Heart left ventricle (tissue), 16 donors: ENCODE data around the gene ZNF343. TPM values are rescaled to one million over a fixed set of nuclear protein-coding genes. Genes with fewer than 3 reads are reported as not detected.
"Not testable (repeated sequence)": the region's sequence is repeated elsewhere in the genome, so short reads cannot be mapped to it uniquely, and the experiment has no call there.

Source experiments
- ATAC-seq, 4 donors: fragments of 200-7000 bp; cut with Tn5 transposase; one replicate each; pipeline ENCODE4 v1.9.1; 2020 to 2022; ENCODE audit warnings: moderate library complexity in 4 of 4, mild to moderate bottlenecking in 3 of 4, moderate number of reproducible peaks in 1 of 4
- DNase-seq, 5 donors: peaks; one replicate each; pipeline ENCODE4 v3.0.0-alpha.2; 2020
- H3K27ac ChIP-seq, 12 donors: fragments of 200-600 bp; sonication (generic) in 4 of 12; one replicate each; pipeline versions ENCODE4 v1.5.0 to v1.8.0; 2016 to 2022; ENCODE audit warnings: mild to moderate bottlenecking in 2 of 12
- H3K27me3 ChIP-seq, 9 donors: fragments of 200-600 bp; sonication (generic) in 2 of 9; one replicate each; pipeline versions ENCODE4 v1.5.1 to v1.8.0; 2016 to 2022; ENCODE audit warnings: mild to moderate bottlenecking in 3 of 9
- H3K36me3 ChIP-seq, 9 donors: fragments of 200-600 bp; sonication (generic) in 2 of 9; one replicate each; pipeline versions ENCODE4 v1.5.0 to v1.8.0; 2018 to 2022; ENCODE audit warnings: mild to moderate bottlenecking in 2 of 9
- H3K4me1 ChIP-seq, 12 donors: fragments of 200-600 bp; sonication (generic) in 4 of 12; one replicate each; pipeline versions ENCODE4 v1.5.0 to v1.8.0; 2016 to 2022; ENCODE audit warnings: mild to moderate bottlenecking in 3 of 12
- H3K4me3 ChIP-seq, 12 donors: fragments of 200-600 bp; sonication (generic) in 4 of 12; one replicate each; pipeline versions ENCODE4 v1.5.0 to v1.8.0; 2017 to 2022; ENCODE audit warnings: mild to moderate bottlenecking in 9 of 12, moderate library complexity in 4 of 12
- H3K9me3 ChIP-seq, 12 donors: fragments of 200-600 bp; sonication (generic) in 4 of 12; one replicate each; pipeline versions ENCODE4 v1.5.0 to v1.8.0; 2016 to 2022; ENCODE audit warnings: mild to moderate bottlenecking in 1 of 12
- POLR2A ChIP-seq, 2 donors: fragments of 450-650 bp; IDR thresholded peaks; one replicate each; pipeline ENCODE4 v1.6.1; 2017; ENCODE audit warnings: antibody characterized with exemption in 2 of 2, mild to moderate bottlenecking in 2 of 2, moderate library complexity in 2 of 2
- WGBS, 4 donors: extraction: QIAGEN DNeasy Blood & Tissue Kit in 2 of 4; methylation state at CpG; one replicate each; pipeline versions ENCODE4 v1.1.5 to v1.1.7; 2013 to 2018; 5-methylcytosine and 5-hydroxymethylcytosine counted together
- intact Hi-C, 10 donors: fragments of 100-400 bp; cut with DNase I; formaldehyde crosslinking; loops; one replicate each; pipeline versions ENCODE4 v1.11.1 to v1.14.2; 2022
- polyA plus RNA-seq, 2 donors: library from polyadenylated mRNA; stranded (reverse); fragments of 200-250 nt; gene quantifications; one replicate each; pipeline ENCODE4 v1.2.3, GENCODE V29; 2013
- total RNA-seq, 9 donors: library from RNA; depleted of rRNA in 2 of 9; stranded (reverse); fragments of >200 nt in 2 of 9; fragmentation: NEBNext Ultra II Directional in 3 of 9; extraction: Animal tissue kit (Norgen Biotek cat#: 25700) in 3 of 9; gene quantifications; one replicate each; pipeline versions ENCODE4 v1.1.0 to v1.2.4, GENCODE V29; 2016 to 2023
- TF ChIP-seq, protein P1 (sequence below), 12 donors: fragments of 200-600 bp; sonication (generic) in 4 of 12; IDR thresholded peaks; one replicate each; pipeline versions ENCODE4 v1.5.0 to v1.8.0; 2018 to 2022; ENCODE audit warnings: antibody characterized with exemption in 12 of 12, mild to moderate bottlenecking in 5 of 12
- donor health status: ischemic (EF 13 %, LVEDD 7.1; RV severe dilation, severe dysfunction).
- donor health status: healthy with polysubstance abuse.
- donor health status: DM: no; HTN: yes; CAD: no.
- donor health status: DM: no; HTN: no; CAD: no.
- donor health status: ischemic (EF 25% LVEDD 6.9; RV normal size, moderate dysfunction).
- donor health status: ischemic (EF 25% LVEDD 5.7; RV mildly dilated, moderate dysfunction).
- donor health status: healthy.
- donor health status: DM: yes; HTN: yes; CAD: no.
- donor health status: ischemic (EF 35%, LVEDD 5.7; RV mildly dilated, moderate dysfunction).
- donor health status: nonischemic (EF 11% LVEDD 7.7; RV severe dilation, severe dysfunction).
- donor health status: DM: yes; HTN: yes; CAD: no.
- donor health status: PGD.
- donor health status: ischemic (EF 29% LVEDD 5.4; RV normal size, mild dysfunction).
- donor health status: nonischemic (EF 23%, LVEDD 6.1; RV moderate dilation, normal function).

The ZNF343 gene
- total and polyA plus RNA-seq, 11 donors, result 2.6 to 8.6 (median 5.4) TPM

DNA sequence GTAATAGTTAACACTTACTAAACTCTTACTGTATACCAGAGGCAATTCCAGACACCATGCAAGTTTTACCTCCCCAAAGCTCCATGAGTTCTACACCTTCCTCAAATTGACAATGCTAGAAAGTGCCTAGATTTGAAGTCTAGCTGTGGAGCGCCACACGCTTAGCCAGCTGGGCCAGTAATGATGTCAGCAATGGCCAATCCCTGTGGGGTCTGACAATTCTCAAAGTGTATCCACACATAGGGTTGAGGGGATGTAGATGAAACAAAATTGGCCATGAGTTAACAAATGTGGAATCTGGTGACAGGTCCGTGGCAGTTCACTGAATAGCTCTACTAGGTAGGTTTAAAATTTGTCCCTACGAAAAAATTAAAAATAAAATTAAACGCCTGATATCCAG lies 1.3 kb downstream of the ZNF343 start:
- intact Hi-C loops, result loop anchor here in 2 of 10 donors (5.0 kb wide), 1 partner anchor 35 kb away; the partner anchor contains the start of gene SNRPB (in 2 of the 2)
- Histone ChIP-seq H3K9me3 (no peaks in the 10 kb centered on the region), H3K4me3 (peak overlapping the region in 9 of 12 donors; percentile 65 to 89 (median 79)), H3K4me1 (peaks cover 0 to 18% (median 15%) of the 10 kb centered on the region in 12 donors), H3K27ac (peak overlapping the region in 4 of 12 donors; percentile 85 to 95 (median 92)), H3K27me3 (no peaks in the 10 kb centered on the region), H3K36me3 (no peaks in the 10 kb centered on the region)
- ATAC-seq (peak in 1 of 4 donors; percentile 26), DNase-seq (no peak)
- TF ChIP-seq POLR2A (IDR thresholded peaks at IDR 0.05), result no peak
- TF ChIP-seq, protein P1, sequence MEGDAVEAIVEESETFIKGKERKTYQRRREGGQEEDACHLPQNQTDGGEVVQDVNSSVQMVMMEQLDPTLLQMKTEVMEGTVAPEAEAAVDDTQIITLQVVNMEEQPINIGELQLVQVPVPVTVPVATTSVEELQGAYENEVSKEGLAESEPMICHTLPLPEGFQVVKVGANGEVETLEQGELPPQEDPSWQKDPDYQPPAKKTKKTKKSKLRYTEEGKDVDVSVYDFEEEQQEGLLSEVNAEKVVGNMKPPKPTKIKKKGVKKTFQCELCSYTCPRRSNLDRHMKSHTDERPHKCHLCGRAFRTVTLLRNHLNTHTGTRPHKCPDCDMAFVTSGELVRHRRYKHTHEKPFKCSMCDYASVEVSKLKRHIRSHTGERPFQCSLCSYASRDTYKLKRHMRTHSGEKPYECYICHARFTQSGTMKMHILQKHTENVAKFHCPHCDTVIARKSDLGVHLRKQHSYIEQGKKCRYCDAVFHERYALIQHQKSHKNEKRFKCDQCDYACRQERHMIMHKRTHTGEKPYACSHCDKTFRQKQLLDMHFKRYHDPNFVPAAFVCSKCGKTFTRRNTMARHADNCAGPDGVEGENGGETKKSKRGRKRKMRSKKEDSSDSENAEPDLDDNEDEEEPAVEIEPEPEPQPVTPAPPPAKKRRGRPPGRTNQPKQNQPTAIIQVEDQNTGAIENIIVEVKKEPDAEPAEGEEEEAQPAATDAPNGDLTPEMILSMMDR (IDR thresholded peaks at IDR 0.05), result no peak
- WGBS, 4 donors, result 69 to 83% (median 76%) methylated on average over 5 of the region's 5 CpGs

DNA sequence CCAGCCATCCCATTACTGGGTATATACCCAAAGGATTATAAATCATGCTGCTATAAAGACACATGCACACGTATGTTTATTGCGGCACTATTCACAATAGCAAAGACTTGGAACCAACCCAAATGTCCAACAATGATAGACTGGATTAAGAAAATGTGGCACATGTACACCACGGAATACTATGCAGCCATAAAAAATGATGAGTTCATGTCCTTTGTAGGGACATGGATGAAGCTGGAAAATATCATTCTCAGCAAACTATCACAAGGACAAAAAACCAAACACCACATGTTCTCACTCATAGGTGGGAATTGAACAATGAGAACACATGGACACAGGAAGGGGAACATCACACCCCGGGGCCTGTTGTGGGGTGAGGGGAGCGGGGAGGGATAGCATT lies 2.3 kb downstream of the ZNF343 start:
- intact Hi-C loops, result loop anchor here in 2 of 10 donors (5.0 kb wide), 1 partner anchor 34 kb away; the partner anchor contains the start of gene SNRPB (in 2 of the 2)

GRCh38 chr20:2504803-2505202 lies 3.9 kb downstream of the ZNF343 start:
- DNase-seq, H3K27ac ChIP-seq, H3K27me3 ChIP-seq, ATAC-seq, H3K9me3 ChIP-seq, H3K4me3 ChIP-seq: not testable (repeated sequence)
- H3K36me3 ChIP-seq, result peaks cover 0 to 12% (median 10%) of the 10 kb centered on the region in 9 donors
- H3K4me1 ChIP-seq, result peaks cover 0 to 18% (median 14%) of the 10 kb centered on the region in 12 donors
- intact Hi-C loops, result loop anchor here in 2 of 10 donors (5.0 kb wide), 1 partner anchor 33 kb away; the partner anchor contains the start of gene SNRPB (in 2 of the 2)
- WGBS, 4 donors, result 77 to 87% (median 79%) methylated on average over 2 of the region's 2 CpGs

More for the DNA sequence above, 2.3 kb downstream of the ZNF343 start:
- H3K27me3 ChIP-seq, H3K9me3 ChIP-seq, DNase-seq, H3K36me3 ChIP-seq, H3K4me3 ChIP-seq, ATAC-seq, H3K27ac ChIP-seq: not testable (repeated sequence)
- WGBS, 4 donors, result 90 to 99% (median 91%) methylated on average over 3 of the region's 5 CpGs
- H3K4me1 ChIP-seq, result peaks cover 0 to 18% (median 15%) of the 10 kb centered on the region in 12 donors

DNA sequence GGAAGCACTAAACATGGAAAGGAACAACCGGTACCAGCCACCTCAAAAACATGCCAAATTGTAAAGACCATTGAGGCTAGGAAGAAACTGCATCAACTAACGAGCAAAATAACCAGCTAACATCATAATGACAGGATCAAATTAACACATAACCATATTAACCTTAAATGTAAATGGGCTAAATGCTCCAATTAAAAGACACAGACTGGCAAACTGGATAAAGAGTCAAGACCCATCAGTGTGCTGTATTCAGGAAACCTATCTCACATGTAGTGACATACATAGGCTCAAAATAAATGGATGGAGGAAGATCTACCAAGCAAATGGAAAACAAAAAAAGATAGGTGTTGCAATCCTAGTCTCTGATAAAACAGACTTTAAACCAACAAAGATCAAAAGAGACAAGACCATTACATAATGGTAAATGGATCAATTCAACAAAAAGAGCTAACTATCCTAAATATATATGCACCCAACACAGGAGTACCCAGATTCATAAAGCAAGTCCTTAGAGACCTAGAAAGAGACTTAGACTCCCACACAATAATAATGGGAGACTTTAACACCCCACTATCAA lies 5.8 kb downstream of the ZNF343 start:
- H3K9me3 ChIP-seq, H3K27me3 ChIP-seq, intact Hi-C loops, H3K4me1 ChIP-seq, DNase-seq, H3K4me3 ChIP-seq, H3K27ac ChIP-seq, ATAC-seq: not testable (repeated sequence)
- WGBS, 4 donors, result 93 to 98% (median 95%) methylated on average over 2 of the region's 2 CpGs
- H3K36me3 ChIP-seq, result peaks cover 0 to 28% (median 25%) of the 10 kb centered on the region in 9 donors

- TF ChIP-seq, protein P1 (IDR thresholded peaks at IDR 0.05), result no peak
- TF ChIP-seq POLR2A (IDR thresholded peaks at IDR 0.05), result no peak
- no peaks in the 10 kb centered on the region for H3K27me3 ChIP-seq
- H3K4me3 ChIP-seq, result no peak overlapping the region
- intact Hi-C loops, result no loop called here
- H3K27ac ChIP-seq, result peak overlapping the region in 7 of 12 donors; percentile 7 to 67 (median 50)
- peaks cover 0 to 1% (median 0%) of the 10 kb centered on the region in 12 donors for H3K9me3 ChIP-seq
- DNase-seq (peak; percentile 35 to 86 (median 68)), ATAC-seq (peak; percentile 97 to 99 (median 98))
- peaks cover 0 to 12% (median 6%) of the 10 kb centered on the region in 12 donors for H3K4me1 ChIP-seq
- WGBS, 4 donors, result 34 to 45% (median 35%) methylated on average over 4 of the region's 4 CpGs
- H3K36me3 ChIP-seq, result peaks cover 0 to 99% (median 88%) of the 10 kb centered on the region in 9 donors
Observed at GRCh38 chr20:2485661-2486060, 23.1 kb downstream of the ZNF343 start.
